ENCODE measurements around the gene KLHL40.
A peak's percentile ranks its signal among the peaks of the same experiment; 100 is the strongest.

Gene KLHL40

GRCh38 chr3:42730706-42731420, 45.5 kb downstream of the KLHL40 start:
- Histone ChIP-seq H3K4me1 (no peaks in the 10 kb centered on the region), H3K36me3 (no peaks in the 10 kb centered on the region), H3K9me3 (no peaks in the 10 kb centered on the region), H3K27me3 (no peaks in the 10 kb centered on the region), H3K4me3 (ENCODE audit: low read depth, low read length) (no peak overlapping the region)
- no peak for DNase-seq
- TF ChIP-seq CTCF (IDR thresholded peaks at IDR 0.05; ENCODE audit: low read depth, low read length) = no peak

GRCh38 chr3:42731476-42732195, 46.3 kb downstream of the KLHL40 start:
- Histone ChIP-seq H3K36me3 (no peaks in the 10 kb centered on the region), H3K27me3 (no peaks in the 10 kb centered on the region), H3K9me3 (no peaks in the 10 kb centered on the region), H3K4me1 (no peaks in the 10 kb centered on the region), H3K4me3 (ENCODE audit: low read depth, low read length) (no peak overlapping the region)
- no peak for TF ChIP-seq CTCF (IDR thresholded peaks at IDR 0.05; ENCODE audit: low read depth, low read length)
- no peak for DNase-seq

GRCh38 chr3:42732196-42732828, 47.0 kb downstream of the KLHL40 start:
- Histone ChIP-seq H3K4me1 (no peaks in the 10 kb centered on the region), H3K27me3 (no peaks in the 10 kb centered on the region), H3K4me3 (ENCODE audit: low read depth, low read length) (no peak overlapping the region), H3K36me3 (no peaks in the 10 kb centered on the region), H3K9me3 (no peaks in the 10 kb centered on the region)
- TF ChIP-seq CTCF (IDR thresholded peaks at IDR 0.05; ENCODE audit: low read depth, low read length) = no peak
- no peak for DNase-seq

GRCh38 chr3:42732829-42733459, 47.6 kb downstream of the KLHL40 start:
- Histone ChIP-seq H3K4me3 (ENCODE audit: low read depth, low read length) (no peak overlapping the region), H3K9me3 (no peaks in the 10 kb centered on the region), H3K36me3 (no peaks in the 10 kb centered on the region), H3K27me3 (no peaks in the 10 kb centered on the region), H3K4me1 (no peaks in the 10 kb centered on the region)
- TF ChIP-seq CTCF (IDR thresholded peaks at IDR 0.05; ENCODE audit: low read depth, low read length) = peak; percentile 23; the same call in 1 of the 2 replicates
- DNase-seq = no peak

GRCh38 chr3:42733501-42734262, 48.3 kb downstream of the KLHL40 start:
- no peak for TF ChIP-seq CTCF (IDR thresholded peaks at IDR 0.05; ENCODE audit: low read depth, low read length)
- no peaks in the 10 kb centered on the region for H3K4me1 ChIP-seq

More at GRCh38 chr3:42733501-42734262, 48.3 kb downstream of the KLHL40 start:
- H3K27me3 ChIP-seq = no peaks in the 10 kb centered on the region
- H3K9me3 ChIP-seq = no peaks in the 10 kb centered on the region
- H3K36me3 ChIP-seq = no peaks in the 10 kb centered on the region
- H3K4me3 ChIP-seq (ENCODE audit: low read depth, low read length) = no peak overlapping the region
- DNase-seq = no peak
